Astrocyte of the hippocampus (primary cell): Measurements from ENCODE around the gene SEPTIN10.
"Not testable (repeated sequence)": the region's sequence is repeated elsewhere in the genome, so short reads cannot be mapped to it uniquely, and the experiment has no call there.

Experiments used
- DNase-seq: peaks from one replicate; pipeline ENCODE4 v3.0.0; 2011; ENCODE audit warnings: low read depth, low spot score

SEPTIN10 gene

GRCh38 chr2:109613922-109614714 is at the start of gene SEPTIN10, which contains the start of gene SOWAHC:
TSS of gene SEPTIN10 (minus strand) at chr2:109613966. CDS start at chr2:109613827, 139 bp downstream.
TSS of gene SOWAHC (plus strand) at chr2:109614364. CDS start at chr2:109614490, 126 bp downstream.
- peak; percentile 100 for DNase-seq

- no peak for DNase-seq
Observed at GRCh38 chr2:109662889-109663288, 49.1 kb upstream of the SEPTIN10 start.

- DNase-seq = peak; percentile 13
Observed at GRCh38 chr2:109660046-109660860, 46.5 kb upstream of the SEPTIN10 start.

- DNase-seq = no peak
Observed at GRCh38 chr2:109659396-109660045, 45.8 kb upstream of the SEPTIN10 start.

- DNase-seq = no peak
Observed at GRCh38 chr2:109655287-109655686, 41.5 kb upstream of the SEPTIN10 start.

GRCh38 chr2:109654326-109655050 is 40.7 kb upstream of the SEPTIN10 start:
- DNase-seq = no peak

GRCh38 chr2:109649736-109650695 is 36.2 kb upstream of the SEPTIN10 start:
- DNase-seq = no peak

GRCh38 chr2:109648041-109648527 is 34.3 kb upstream of the SEPTIN10 start:
- peak; percentile 71 for DNase-seq

- DNase-seq = peak; percentile 83
Observed at GRCh38 chr2:109647636-109648035, 33.9 kb upstream of the SEPTIN10 start.

GRCh38 chr2:109646961-109647360 is 33.2 kb upstream of the SEPTIN10 start:
- DNase-seq = no peak

GRCh38 chr2:109645412-109646184 is 31.8 kb upstream of the SEPTIN10 start:
- DNase-seq = peak; percentile 23

- DNase-seq = peak; percentile 65
Observed at GRCh38 chr2:109644571-109645275, 31.0 kb upstream of the SEPTIN10 start.

GRCh38 chr2:109640000-109640399 is 26.2 kb upstream of the SEPTIN10 start:
- not testable (repeated sequence) for DNase-seq

GRCh38 chr2:109638795-109639194 is 25.0 kb upstream of the SEPTIN10 start:
- DNase-seq = peak; percentile 25

- no peak for DNase-seq
Observed at GRCh38 chr2:109637749-109638570, 24.2 kb upstream of the SEPTIN10 start.

GRCh38 chr2:109636317-109636716 is 22.6 kb upstream of the SEPTIN10 start:
- no peak for DNase-seq

- no peak for DNase-seq
Observed at GRCh38 chr2:109635426-109636304, 21.9 kb upstream of the SEPTIN10 start.
